HG03439 (cell line): ENCODE results near the gene TARP.

Source experiments
- ATAC-seq: cut with Tn5 transposase; IDR thresholded peaks from one replicate; pipeline ENCODE4 v1.9.1; 2021; ENCODE audit warnings: mild to moderate bottlenecking, moderate library complexity; ENCODE audit not compliant: unreplicated experiment

TARP gene

GRCh38 chr7:38220452-38220851 lies 53.0 kb downstream of the TARP start:
- no peak for ATAC-seq

- no peak for ATAC-seq
These were observed 55.8 kb downstream of the TARP start for GRCh38 chr7:38217672-38218071.

- ATAC-seq = peak; percentile 94
These were observed 57.4 kb downstream of the TARP start for GRCh38 chr7:38215735-38216670.

GRCh38 chr7:38215115-38215514 lies 58.3 kb downstream of the TARP start:
- no peak for ATAC-seq

GRCh38 chr7:38211940-38212339 lies 61.5 kb downstream of the TARP start:
- no peak for ATAC-seq

- no peak for ATAC-seq
These were observed 62.0 kb downstream of the TARP start for GRCh38 chr7:38211486-38211885.
